Fibroblast of lung (primary cell): ENCODE results near the gene SFMBT2. TPM values are rescaled to one million over a fixed set of nuclear protein-coding genes. Genes with fewer than 3 reads are reported as not detected.

Experiments used
- DNase-seq, 2 donors: peaks; one replicate each; pipeline versions ENCODE4 v3.0.0 to v3.0.0-alpha.2; 2010; ENCODE audit warnings: low read depth in 2 of 2
- H2AFZ ChIP-seq: 2 replicates; pipeline ENCODE4 v1.5.1; 2012; ENCODE audit warnings: low read length, control low read depth, inconsistent platforms
- H3K27ac ChIP-seq: 2 replicates; pipeline ENCODE4 v1.5.1; 2011; ENCODE audit warnings: low read length, control low read depth; ENCODE audit not compliant: insufficient read depth
- H3K27me3 ChIP-seq: 2 replicates; pipeline ENCODE4 v1.5.1; 2011; ENCODE audit warnings: mild to moderate bottlenecking, low read length; ENCODE audit not compliant: control insufficient read depth, insufficient read depth
- H3K36me3 ChIP-seq: 2 replicates; pipeline ENCODE4 v1.5.1; 2011; ENCODE audit warnings: low read length; ENCODE audit not compliant: control insufficient read depth, insufficient read depth
- H3K4me1 ChIP-seq: 2 replicates; pipeline ENCODE4 v1.5.1; 2011; ENCODE audit warnings: low read length; ENCODE audit not compliant: control insufficient read depth, insufficient read depth; ENCODE audit errors: extremely low read depth
- H3K4me2 ChIP-seq: 2 replicates; pipeline ENCODE4 v1.5.1; 2011; ENCODE audit warnings: low read length, control low read depth; ENCODE audit not compliant: insufficient read depth; ENCODE audit errors: extremely low read depth
- H3K4me3 ChIP-seq, 4 experiments: fragments of 200-600 bp in 1 of 4; sonication (generic) in 1 of 4; replicated peaks in 1 of 4; 2 replicates each; pipeline ENCODE4 v1.5.1; 2011 to 2016; ENCODE audit warnings: low read length in 4 of 4, low read depth in 3 of 4, mild to moderate bottlenecking in 3 of 4, control low read depth in 2 of 4, inconsistent platforms in 1 of 4, mixed read lengths in 1 of 4; ENCODE audit not compliant: insufficient read depth in 1 of 4; ENCODE audit errors: control extremely low read depth in 1 of 4
- H3K79me2 ChIP-seq: 2 replicates; pipeline ENCODE4 v1.5.1; 2012; ENCODE audit warnings: mild to moderate bottlenecking, low read length, inconsistent platforms; ENCODE audit not compliant: control insufficient read depth, insufficient read depth
- H3K9ac ChIP-seq: 2 replicates; pipeline ENCODE4 v1.5.1; 2011; ENCODE audit warnings: mild to moderate bottlenecking, low read length, control low read depth; ENCODE audit not compliant: insufficient read depth
- H3K9me3 ChIP-seq: 2 replicates; pipeline ENCODE4 v1.5.1; 2012; ENCODE audit warnings: low read depth, low read length; ENCODE audit not compliant: control insufficient read depth, insufficient read depth
- H4K20me1 ChIP-seq: 2 replicates; pipeline ENCODE4 v1.5.1; 2011; ENCODE audit warnings: low read length; ENCODE audit not compliant: control insufficient read depth, insufficient read depth; ENCODE audit errors: extremely low read depth
- EZH2 ChIP-seq: IDR thresholded peaks from 2 replicates; pipeline ENCODE4 v1.5.1; 2012; ENCODE audit warnings: low read length, control low read depth, mild to moderate bottlenecking; ENCODE audit errors: missing control alignments
- polyA plus RNA-seq, 2 donors: library from polyadenylated mRNA; depleted of rRNA in 1 of 2; stranded (reverse) in 1 of 2; unstranded in 1 of 2; fragments of >200 nt; gene quantifications; 2 replicates each; pipeline ENCODE4 v1.2.1, GENCODE V29; 2011 to 2012; ENCODE audit warnings: missing spikeins in 1 of 2
- total RNA-seq: library from RNA; depleted of rRNA; stranded (reverse); fragments of >200 nt; gene quantifications from 2 replicates; pipeline ENCODE4 v1.2.1, GENCODE V29; 2014
- TF ChIP-seq, protein P1 (sequence below), 2 donors: IDR thresholded peaks in 1 of 2; conservative IDR thresholded peaks in 1 of 2; 1 replicate in 1 of 2; 2 replicates in 1 of 2; pipeline ENCODE4 v1.5.1; 2011 to 2012; ENCODE audit warnings: low read length in 2 of 2, control low read depth in 1 of 2, inconsistent platforms in 1 of 2, low read depth in 1 of 2, mild to moderate bottlenecking in 1 of 2

The SFMBT2 gene
- total and polyA plus RNA-seq, 2 donors (not counting 1 experiment from before 2014, with no cell fraction given), result 0.52 to 2.5 TPM

DNA sequence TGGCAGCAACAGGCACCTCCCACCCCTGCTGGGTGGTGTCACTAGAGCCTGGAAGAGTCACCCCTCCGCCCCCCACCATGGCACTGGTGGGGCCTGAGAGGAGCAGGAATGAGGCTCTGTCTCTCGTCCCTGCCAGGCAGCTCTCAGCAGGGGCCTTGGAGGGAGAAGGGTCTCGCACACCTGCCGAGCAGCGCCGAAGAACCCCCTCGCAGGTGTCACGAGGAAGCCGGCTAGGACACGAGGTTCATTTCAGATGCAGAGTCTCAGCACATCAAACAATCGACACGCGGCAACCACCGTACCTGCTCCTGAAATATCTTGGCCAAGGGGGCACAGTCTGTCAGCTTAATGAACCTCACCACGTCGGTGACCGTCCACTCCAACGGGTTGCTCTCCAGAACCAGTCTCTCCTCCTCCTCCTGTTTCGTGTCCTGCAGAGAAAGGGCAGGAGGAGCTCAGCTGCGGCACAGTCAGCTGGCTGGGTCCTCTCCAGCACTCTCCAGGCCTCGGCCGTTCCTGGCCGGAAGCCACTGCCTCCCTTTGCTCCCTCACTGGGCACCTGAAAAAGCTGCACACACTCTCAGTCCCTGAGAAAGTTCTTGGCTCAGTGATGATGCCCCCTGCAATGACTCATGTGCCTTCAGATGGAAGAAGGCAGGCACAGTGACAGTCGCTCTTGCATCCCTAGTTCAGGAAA, 240.1 kb downstream of the SFMBT2 start:
- Histone ChIP-seq H3K79me2 (no peaks in the 10 kb centered on the region), H2AFZ (no peak overlapping the region), H3K27me3 (no peaks in the 10 kb centered on the region), H4K20me1 (no peaks in the 10 kb centered on the region), H3K4me1 (no peaks in the 10 kb centered on the region), H3K4me2 (no peak overlapping the region), H3K36me3 (no peaks in the 10 kb centered on the region), H3K9me3 (no peaks in the 10 kb centered on the region), H3K4me3 (no peak overlapping the region), H3K9ac (no peak overlapping the region), H3K27ac (no peak overlapping the region)
- no peak for TF ChIP-seq EZH2
- TF ChIP-seq, protein P1, sequence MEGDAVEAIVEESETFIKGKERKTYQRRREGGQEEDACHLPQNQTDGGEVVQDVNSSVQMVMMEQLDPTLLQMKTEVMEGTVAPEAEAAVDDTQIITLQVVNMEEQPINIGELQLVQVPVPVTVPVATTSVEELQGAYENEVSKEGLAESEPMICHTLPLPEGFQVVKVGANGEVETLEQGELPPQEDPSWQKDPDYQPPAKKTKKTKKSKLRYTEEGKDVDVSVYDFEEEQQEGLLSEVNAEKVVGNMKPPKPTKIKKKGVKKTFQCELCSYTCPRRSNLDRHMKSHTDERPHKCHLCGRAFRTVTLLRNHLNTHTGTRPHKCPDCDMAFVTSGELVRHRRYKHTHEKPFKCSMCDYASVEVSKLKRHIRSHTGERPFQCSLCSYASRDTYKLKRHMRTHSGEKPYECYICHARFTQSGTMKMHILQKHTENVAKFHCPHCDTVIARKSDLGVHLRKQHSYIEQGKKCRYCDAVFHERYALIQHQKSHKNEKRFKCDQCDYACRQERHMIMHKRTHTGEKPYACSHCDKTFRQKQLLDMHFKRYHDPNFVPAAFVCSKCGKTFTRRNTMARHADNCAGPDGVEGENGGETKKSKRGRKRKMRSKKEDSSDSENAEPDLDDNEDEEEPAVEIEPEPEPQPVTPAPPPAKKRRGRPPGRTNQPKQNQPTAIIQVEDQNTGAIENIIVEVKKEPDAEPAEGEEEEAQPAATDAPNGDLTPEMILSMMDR (conservative IDR thresholded peaks at IDR 0.05 in 1 of 2, IDR thresholded peaks at IDR 0.05 in 1 of 2; ENCODE audit: low read depth in 1 of 2, low read length in 2 of 2), result no peak
- no peak for DNase-seq

DNA sequence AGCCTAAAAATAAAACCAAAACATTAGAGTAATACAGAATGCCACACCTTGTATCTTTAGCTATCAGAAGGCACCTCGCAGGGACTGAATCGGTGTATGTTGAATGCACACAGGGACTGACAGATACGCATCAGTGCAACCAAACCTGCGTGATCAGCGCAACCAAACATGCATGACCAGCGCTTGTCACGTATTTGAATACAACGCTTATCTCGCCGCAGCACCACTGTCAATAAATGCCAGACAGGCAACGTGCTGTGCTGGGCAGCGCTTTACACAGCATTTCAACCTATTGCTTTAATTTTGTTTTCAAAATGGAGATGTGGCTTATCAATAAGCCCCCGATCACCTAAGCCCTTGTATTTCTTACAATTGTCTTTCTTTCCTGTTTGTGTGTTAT, 242.4 kb downstream of the SFMBT2 start:
- Histone ChIP-seq H3K4me3 (no peak overlapping the region), H3K79me2 (no peaks in the 10 kb centered on the region), H3K9me3 (no peaks in the 10 kb centered on the region), H3K27ac (no peak overlapping the region), H3K27me3 (no peaks in the 10 kb centered on the region), H3K4me2 (no peak overlapping the region), H3K4me1 (no peaks in the 10 kb centered on the region), H3K36me3 (no peaks in the 10 kb centered on the region), H3K9ac (no peak overlapping the region), H2AFZ (no peak overlapping the region), H4K20me1 (no peaks in the 10 kb centered on the region)
- TF ChIP-seq, protein P1 (conservative IDR thresholded peaks at IDR 0.05 in 1 of 2, IDR thresholded peaks at IDR 0.05 in 1 of 2; ENCODE audit: low read depth in 1 of 2, low read length in 2 of 2), result no peak
- TF ChIP-seq EZH2, result no peak
- DNase-seq, result no peak

DNA sequence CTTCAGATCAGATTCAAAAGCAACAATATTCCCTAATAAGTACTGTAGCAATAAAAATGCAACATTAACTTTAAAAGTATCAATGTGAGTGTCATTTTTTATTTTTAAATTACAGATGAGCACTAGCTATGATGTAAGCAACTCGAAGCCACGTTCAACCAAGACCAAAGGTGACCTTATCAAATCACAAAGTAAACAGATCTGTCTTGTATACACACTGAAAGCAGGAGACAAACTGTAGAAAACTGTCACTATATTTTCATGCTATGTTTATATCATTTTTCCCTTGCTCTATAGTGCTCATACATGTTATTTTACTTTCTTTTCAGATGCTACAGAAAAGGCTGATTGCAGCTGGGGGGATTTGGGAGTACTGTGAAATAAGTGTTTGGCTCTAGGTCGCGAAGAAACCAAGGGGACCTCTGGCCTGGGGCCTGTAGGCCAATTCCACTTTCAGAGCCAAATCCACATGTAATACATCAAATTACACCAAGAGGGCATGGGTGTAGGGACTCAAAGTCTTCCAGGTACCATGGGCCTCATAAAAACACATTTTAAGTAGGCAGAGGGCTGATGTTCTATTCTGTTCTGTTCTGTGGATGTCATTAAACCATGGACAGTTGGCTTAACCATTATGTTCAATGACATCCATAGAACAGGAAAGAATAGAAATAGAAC, 245.2 kb downstream of the SFMBT2 start:
- no peak for DNase-seq
- H2AFZ ChIP-seq, result no peak overlapping the region
- no peak for TF ChIP-seq EZH2
- TF ChIP-seq, protein P1 (conservative IDR thresholded peaks at IDR 0.05 in 1 of 2, IDR thresholded peaks at IDR 0.05 in 1 of 2; ENCODE audit: low read depth in 1 of 2, low read length in 2 of 2), result no peak

More for the DNA sequence above, 245.2 kb downstream of the SFMBT2 start:
- Histone ChIP-seq H3K36me3 (no peaks in the 10 kb centered on the region), H3K27ac (no peak overlapping the region), H3K27me3 (no peaks in the 10 kb centered on the region), H3K4me1 (no peaks in the 10 kb centered on the region), H3K9me3 (no peaks in the 10 kb centered on the region), H3K9ac (no peak overlapping the region), H3K4me2 (no peak overlapping the region), H3K79me2 (no peaks in the 10 kb centered on the region), H4K20me1 (no peaks in the 10 kb centered on the region), H3K4me3 (no peak overlapping the region)
